SU-DHL-6 (cell line): ENCODE measurements around the gene ZC3H12D.

Source experiments
- EZH2phosphoT487 ChIP-seq: fragments of 200-600 bp; sonication (generic), shearing (Covaris generic); conservative IDR thresholded peaks from 2 replicates; pipeline ENCODE4 v1.6.1; 2018; ENCODE audit warnings: mild to moderate bottlenecking, antibody characterized with exemption, low read length, moderate library complexity, mixed read lengths
- TF ChIP-seq, protein P1 (sequence below): fragments of 200-600 bp; sonication (generic); IDR thresholded peaks from one replicate; pipeline ENCODE4 v1.5.1; 2017; ENCODE audit warnings: antibody characterized with exemption, mild to moderate bottlenecking, low read length, moderate library complexity; ENCODE audit not compliant: insufficient read depth, poor library complexity, severe bottlenecking

DNA sequence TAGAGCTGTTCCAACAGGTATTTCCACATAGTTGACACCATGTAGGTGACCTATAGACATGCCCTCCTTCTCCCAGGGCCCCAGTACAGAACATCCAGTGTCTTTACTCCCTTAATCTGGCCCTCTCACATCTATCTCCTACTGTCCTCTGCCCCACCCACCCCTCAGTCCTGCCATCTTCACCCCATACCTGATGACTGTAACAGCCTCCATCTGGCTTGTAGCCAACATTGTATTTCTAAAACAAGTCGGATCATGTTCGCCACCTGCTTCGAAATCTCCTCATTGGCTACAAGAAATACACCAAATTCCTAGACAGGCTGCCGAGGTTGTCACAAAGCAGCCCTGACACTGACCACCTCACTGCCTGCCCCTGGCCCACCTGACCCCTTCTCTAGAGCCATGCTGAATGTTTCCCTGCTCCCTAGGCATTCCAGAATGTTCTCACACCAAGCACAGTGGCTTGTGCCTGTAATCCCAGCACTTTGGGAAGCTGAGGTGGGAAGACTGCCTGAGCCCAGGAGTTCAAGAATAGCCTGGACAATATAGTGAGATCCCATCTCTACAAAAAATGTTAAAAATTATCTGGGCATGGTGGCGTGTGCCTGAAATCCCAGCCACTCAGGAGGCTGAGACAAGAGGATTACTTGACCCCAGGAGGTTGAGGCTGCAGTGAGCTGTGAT, 6.0 kb downstream of the ZC3H12D start:
- TF ChIP-seq, protein P1, sequence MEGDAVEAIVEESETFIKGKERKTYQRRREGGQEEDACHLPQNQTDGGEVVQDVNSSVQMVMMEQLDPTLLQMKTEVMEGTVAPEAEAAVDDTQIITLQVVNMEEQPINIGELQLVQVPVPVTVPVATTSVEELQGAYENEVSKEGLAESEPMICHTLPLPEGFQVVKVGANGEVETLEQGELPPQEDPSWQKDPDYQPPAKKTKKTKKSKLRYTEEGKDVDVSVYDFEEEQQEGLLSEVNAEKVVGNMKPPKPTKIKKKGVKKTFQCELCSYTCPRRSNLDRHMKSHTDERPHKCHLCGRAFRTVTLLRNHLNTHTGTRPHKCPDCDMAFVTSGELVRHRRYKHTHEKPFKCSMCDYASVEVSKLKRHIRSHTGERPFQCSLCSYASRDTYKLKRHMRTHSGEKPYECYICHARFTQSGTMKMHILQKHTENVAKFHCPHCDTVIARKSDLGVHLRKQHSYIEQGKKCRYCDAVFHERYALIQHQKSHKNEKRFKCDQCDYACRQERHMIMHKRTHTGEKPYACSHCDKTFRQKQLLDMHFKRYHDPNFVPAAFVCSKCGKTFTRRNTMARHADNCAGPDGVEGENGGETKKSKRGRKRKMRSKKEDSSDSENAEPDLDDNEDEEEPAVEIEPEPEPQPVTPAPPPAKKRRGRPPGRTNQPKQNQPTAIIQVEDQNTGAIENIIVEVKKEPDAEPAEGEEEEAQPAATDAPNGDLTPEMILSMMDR, result no peak
- no peak for TF ChIP-seq EZH2phosphoT487
